GM10847 (cell line): ENCODE measurements around the gene DENND4C.

Experiments used
- POLR2A ChIP-seq: IDR thresholded peaks from 2 replicates; pipeline ENCODE4 v1.6.1; 2011; ENCODE audit not compliant: insufficient read length; ENCODE audit errors: extremely low read depth

The DENND4C gene

DNA sequence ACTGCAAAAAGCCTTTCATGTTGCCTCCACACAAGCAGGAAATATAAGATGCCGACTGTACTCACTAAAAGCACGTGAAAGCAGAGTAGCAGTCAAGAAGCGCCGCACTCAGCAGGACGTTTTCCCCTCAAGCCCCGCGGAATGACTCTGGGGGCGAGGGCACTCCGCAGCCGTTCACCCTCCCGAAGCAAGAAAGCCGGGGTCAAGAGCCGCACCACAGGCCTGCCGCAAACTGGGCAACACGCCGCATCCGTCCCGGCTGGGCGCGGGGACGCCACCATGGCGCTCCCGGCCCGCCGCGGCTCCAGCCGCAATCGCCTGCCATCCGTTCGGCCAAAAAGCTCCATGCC is 149.2 kb downstream of the DENND4C start:
- TF ChIP-seq POLR2A, result no peak

DNA sequence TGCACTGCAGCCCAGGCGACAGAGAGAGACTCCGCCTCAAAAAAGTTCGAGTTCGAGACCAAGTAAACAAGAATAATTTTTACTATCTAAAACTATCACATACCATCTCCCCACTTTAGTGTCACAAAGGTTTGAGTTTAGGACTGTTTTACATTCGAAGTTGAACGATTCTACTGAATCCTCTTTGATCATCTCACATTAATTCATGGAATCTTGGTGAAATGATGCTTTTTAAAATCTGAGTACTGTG is 150.3 kb downstream of the DENND4C start:
- no peak for TF ChIP-seq POLR2A

DNA sequence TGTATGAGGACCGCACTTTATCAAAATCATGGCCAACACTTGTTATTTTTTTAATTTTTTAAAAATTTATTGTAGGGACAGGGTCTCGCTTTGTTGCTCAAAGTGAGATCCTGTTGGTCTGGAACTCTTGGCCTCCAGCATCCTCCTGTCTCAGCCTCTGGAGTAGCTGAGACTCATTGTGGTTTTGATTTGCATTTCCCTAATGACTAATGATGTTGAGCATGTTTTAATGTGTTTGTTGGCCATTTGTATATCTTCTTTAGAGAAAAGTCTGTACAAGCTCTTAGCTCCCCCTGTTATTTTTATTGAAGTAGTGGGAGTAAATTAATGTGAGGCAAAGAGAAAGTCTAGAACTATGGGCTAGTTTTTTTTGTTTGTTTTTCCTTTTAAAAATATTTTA is 151.2 kb downstream of the DENND4C start:
- no peak for TF ChIP-seq POLR2A

DNA sequence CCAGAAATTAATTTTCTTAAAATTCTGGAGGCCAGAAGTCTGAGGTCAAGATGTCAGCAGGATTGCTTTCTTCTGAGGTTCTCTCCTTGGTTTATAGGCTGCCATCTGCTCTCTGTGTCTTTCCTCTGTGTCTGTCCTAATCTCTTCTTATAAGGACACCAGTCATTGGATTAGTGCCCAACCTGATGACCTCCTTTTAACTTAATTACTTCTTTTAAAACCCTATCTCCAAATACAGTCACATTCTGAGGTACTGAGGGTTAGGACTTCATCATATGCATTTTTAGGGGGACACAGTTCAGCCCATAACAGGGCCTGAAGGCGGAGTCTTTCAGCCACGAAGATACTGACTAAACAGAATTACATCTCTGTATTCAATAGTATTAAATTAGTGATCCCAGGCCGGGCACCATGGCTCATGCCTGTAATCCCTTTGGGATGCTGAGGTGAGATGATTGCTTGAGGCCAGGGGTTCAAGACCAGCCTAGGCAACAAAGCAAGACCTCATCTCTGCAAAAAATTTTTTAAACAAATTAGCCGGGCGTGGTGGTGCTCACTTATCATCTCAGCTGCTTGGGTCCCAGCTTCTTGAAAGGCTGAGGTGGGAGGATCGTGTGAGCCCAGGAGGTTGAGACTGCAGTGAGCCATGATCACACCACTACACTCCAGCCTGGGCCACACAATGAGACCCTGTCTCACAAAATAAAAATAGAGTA is 155.5 kb downstream of the DENND4C start:
- TF ChIP-seq POLR2A, result no peak

DNA sequence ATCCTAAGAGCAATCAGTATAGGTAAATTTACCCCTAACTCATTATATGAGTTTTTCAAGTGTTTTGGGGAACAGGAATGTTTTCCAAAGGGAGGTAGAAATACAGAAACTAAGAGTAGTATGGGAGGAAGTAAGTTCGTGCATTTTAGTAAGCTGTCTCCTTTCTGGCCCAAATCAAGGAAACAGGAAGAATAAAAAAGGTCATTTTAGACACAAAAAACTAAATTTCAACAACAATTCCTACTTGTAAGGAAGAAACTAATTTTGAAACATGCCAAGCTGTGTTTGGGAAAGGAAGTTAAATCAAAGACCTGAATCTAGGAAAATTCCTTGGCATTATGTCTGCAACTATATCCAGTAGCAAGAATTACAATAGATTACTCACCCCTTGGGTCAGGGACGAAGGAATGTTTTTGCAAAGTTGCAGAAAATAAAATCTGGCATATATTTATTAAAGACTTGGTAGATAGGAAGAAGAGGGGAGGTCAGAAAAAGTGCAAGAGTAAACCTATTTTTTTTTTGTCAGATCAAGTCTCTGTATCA is 156.1 kb downstream of the DENND4C start:
- TF ChIP-seq POLR2A, result no peak

DNA sequence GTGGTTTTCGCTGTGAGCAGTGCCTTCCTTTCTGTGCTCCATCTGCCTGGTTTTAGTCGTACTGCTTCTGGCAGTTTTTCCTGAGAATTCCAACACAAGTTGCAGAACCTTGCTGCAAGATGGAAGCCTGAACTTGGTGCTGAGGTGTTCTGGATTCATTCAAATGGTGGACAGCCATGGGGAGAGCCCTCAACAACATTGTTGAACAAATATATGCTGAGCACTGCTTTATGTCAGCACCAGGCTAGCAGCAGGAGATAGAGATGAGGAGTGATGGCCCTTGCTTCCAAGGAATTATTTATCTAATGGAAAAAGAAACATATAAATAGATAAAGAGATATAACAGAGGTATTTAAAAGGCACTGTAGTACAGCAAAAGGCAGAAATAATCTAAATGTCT is 156.8 kb downstream of the DENND4C start:
- no peak for TF ChIP-seq POLR2A

DNA sequence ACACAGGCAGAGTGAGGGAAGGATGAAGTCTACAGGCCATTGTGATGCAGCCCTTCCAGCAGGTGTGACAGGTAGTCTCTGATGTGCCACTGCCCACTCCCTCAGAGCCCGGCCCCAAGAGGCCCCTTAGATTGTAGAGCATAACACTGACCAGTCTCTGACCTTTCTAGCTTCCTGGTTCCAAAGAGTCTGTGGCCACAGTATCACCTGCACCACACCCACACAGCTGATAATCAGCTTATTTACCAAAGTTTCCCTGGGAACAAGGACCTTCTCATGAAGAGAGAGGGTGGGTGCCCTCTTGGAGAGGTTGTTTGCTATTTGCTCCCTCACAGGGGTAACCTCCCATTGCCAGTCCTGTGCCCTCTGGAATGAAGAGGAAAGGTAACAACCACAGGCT is 167.4 kb downstream of the DENND4C start:
- TF ChIP-seq POLR2A, result no peak

DNA sequence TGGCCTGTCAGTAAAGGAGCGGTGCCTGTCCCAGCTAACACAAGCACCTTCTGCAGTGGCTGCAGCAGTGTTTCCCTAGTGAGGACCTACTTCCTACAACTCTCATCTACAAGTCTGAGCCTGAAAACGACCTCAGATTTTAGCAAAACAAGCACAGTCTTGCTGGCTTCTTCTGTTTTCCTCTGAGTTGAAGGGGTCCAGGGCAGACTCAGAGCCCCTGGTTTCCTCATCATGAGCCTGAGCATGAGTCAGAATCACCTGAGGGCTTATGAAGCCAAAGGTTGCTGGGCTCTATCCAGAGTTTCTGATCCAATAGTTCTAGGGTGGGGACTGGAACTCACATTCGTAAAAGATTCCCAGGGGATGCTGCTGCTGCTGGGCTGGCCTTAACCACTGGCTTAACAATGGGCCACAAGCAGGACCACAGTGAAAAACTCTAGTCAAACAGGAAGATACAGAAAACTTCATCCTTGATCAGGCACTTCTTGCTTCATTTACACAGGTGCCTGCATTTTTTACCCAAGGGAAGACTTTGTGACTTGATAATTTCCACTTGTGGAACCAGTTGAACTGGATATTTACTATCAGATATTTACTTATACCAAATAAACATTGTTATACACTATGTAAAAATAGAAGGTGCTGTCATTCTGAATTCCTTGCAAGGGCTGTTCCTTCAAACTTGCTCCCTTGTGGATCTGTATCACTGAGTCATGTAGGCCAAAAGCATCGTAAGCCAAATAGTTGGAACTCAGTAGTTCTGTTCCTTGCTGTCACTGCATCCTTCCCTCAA is 174.0 kb downstream of the DENND4C start:
- TF ChIP-seq POLR2A, result no peak

DNA sequence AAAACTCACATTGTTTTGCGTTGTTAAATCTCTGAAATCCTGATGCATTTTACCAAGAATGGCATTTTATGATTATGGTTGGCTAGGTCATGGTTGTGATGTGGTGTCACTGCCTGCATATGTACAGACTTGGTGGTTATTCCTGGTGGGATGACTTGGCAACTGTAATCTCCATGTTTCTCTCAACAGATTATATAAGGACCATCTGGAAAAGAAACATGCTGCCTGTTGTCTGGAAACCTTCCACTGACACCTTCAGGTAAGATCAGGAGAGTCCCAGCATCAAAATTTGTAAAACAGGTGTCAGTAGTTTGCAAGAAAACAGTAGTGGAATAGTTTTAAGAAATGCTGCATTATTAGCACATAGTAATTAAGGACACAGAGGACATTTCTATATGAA is 175.3 kb downstream of the DENND4C start:
- no peak for TF ChIP-seq POLR2A

DNA sequence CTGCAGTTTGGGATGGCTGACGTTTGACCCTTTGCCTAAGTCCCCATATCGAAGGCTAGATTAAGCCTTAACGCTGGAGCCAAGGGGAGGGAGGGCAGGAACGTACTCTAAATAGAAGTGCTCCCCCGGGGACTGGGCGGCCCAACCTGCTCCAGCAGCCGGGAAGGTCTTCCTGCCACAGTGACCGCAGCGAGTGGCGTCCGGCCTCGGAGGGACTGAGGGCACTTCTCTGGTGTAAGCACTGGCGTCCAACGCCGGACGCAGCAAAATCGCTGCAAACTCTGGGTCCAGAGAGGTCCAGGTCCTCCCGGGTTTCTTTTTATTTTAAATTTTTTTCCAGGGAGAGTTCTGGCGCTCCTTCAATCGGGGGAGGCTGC is 177.8 kb downstream of the DENND4C start:
- TF ChIP-seq POLR2A, result no peak

DNA sequence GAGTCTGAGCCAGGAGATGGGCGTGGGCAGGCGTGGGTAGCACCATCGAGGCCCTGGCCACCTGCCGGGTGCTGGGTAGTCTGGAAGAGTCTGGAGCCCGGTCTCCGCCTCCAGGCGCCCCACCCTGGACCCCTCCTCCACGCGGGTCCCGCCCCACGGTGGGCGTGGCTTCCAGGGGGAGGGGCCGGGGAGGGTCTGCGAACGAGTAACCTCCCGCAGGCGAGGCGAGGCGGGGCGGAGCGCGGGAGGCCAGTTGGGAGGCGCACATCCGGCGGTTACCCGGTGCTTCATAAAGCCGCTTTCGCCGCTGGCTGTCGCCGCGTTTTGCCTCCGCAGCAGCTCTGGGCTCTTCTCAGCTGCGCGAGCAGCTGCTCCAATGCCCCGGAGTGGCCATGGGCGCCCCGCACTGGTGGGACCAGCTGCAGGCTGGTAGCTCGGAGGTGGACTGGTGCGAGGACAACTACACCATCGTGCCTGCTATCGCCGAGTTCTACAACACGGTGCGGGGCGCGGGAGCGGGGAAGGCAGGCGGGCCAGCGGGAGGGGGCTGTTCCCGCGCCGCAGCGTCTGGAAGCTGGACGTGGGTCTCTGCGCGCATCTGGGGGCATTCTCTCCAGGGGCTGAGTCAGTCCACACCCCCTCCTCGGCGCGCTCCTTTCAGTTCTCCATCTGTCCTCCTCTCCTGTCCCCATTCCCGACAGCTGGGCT is 178.4 kb downstream of the DENND4C start, which contains the start of gene ACER2:
Gene ACER2 (plus strand): TSS at position 317 of the 708 bp plus-strand sequence. CDS start 76 bp downstream, at position 393.
- TF ChIP-seq POLR2A, result peak; percentile 56

DNA sequence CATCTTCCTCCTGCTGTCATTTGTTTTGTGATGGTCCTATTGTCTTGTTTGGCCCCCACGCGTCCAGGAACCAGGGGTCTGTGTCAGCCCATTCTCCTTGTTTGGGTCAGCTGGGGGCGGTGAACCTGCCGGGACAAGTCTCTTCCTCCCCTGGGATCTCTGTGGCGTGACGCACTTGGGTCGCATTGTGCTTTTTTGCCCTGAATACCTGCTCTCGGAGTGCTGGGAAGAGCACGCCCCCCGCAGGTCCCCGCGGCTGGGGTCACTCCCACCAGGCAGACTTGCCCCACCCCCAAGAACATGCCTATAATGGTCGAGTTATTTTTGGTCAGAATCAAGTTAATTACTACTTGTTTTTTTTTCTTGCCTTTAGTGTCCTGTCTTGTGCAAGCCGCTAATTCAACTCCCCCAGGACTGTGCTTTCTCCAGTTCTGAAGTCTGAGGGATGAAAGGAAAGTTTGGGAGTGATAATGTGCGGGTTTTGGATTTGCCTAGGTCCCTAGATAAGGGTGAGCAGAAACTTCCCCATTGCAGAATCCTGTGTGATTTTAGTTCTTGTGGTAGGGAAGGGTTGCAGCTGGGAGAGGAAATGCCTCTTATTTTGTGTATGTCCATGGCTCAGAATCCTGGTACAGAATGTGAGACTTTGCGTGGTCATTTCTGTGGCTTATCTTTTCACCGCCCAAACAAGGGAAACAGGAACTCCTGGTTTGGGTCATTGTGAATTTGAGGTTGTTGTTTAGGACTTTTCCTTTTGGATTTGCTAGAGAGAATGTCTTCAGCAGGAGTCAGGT is 179.1 kb downstream of the DENND4C start:
- no peak for TF ChIP-seq POLR2A

DNA sequence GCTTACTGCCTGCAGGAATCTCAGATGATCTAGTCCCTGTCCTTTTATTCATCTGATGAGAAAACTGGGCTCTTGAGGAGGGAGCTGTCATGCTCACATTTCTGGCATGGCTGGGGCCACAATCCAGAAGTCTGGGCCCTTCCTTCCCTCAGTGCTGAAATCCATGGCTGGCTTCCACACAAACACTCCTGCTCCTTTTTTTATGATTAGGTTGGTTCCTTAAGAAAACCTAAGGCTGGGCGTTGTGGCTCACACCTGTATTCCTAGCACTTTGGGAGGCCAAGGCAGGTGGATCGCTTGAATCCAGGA is 179.7 kb downstream of the DENND4C start:
- TF ChIP-seq POLR2A, result no peak

DNA sequence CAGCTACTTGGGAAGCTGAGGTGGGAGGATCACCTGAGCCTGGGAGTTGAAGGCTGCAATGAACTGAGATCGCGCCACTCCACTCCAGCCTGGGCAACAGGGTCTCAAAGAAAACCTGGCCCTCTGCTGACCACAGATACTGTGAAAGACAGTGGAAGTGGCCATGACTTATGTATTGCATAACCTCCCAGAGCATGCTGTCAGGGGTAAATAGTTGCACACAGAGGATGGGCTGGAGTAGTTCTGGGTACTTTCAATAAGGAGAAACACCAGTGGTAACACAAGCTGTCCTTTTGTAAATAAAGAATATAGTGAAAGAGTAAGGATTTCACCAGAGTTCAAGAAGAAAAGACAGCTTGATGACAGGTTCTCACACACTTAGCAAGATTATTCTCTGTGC is 180.1 kb downstream of the DENND4C start:
- no peak for TF ChIP-seq POLR2A

DNA sequence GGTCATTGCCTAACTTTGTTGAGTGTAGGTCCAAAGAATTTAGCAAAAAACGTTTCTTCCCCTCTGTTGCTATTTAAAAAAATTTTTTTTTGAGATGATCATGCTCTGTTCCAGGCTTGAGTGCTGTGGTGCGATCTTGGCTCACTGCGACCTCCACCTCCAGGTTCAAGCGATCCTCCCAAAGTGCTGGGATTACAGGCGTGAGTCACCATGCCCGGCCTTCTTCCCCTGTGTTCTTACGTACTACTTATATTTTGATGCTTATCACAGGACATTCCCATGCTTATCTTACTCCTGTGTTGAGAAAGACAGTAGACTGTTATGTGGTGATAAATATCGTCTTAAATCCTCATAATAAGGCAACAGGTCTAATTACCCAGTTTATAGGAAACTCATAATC is 180.8 kb downstream of the DENND4C start:
- no peak for TF ChIP-seq POLR2A
